ENCODE data around the gene KCNE3. TPM values are rescaled to one million over a fixed set of nuclear protein-coding genes. Genes with fewer than 3 reads are reported as not detected.

The KCNE3 gene
- total RNA-seq, 1 donor from 2014 or later, result 1.2 TPM

- H3K4me3 Mint-ChIP-seq, result no peak overlapping the region
- no peaks in the 10 kb centered on the region for H3K9me3 Mint-ChIP-seq
- H3K4me3 ChIP-seq, result no peak overlapping the region
- H3K9ac ChIP-seq, result no peak overlapping the region
- no peaks in the 10 kb centered on the region for H3K79me2 ChIP-seq (ENCODE audit: low read depth)
- DNase-seq (ENCODE audit: low spot score), result no peak
- H3K9me3 ChIP-seq (ENCODE audit: low read depth), result no peaks in the 10 kb centered on the region
- H3K27me3 Mint-ChIP-seq (ENCODE audit: insufficient read depth, low read depth), result no peaks in the 10 kb centered on the region
- TF ChIP-seq EZH2 (IDR thresholded peaks at IDR 0.05) (no peak), CTCF (IDR thresholded peaks at IDR 0.05) (no peak), EZH2phosphoT487 (IDR thresholded peaks at IDR 0.05) (no peak)
- no peaks in the 10 kb centered on the region for H4K20me1 ChIP-seq (ENCODE audit: low read depth)
- H3K4me1 ChIP-seq, result no peaks in the 10 kb centered on the region
- H3K4me1 Mint-ChIP-seq, result peaks cover 4% of the 10 kb centered on the region
- no peak overlapping the region for H3K27ac ChIP-seq
- no peak overlapping the region for H3K27ac Mint-ChIP-seq
- H3F3A ChIP-seq (ENCODE audit: low read depth), result no peaks in the 10 kb centered on the region
- H3K36me3 Mint-ChIP-seq, result no peaks in the 10 kb centered on the region
- H2AFZ ChIP-seq (replicated peaks), result no peak overlapping the region
- H3K27me3 ChIP-seq, result no peaks in the 10 kb centered on the region
- H3K36me3 ChIP-seq, result no peaks in the 10 kb centered on the region
- H3K4me2 ChIP-seq, result no peak overlapping the region
Observed at GRCh38 chr11:74480688-74481417, 13.5 kb upstream of the KCNE3 start.

- H3K9me3 ChIP-seq (ENCODE audit: low read depth), result no peaks in the 10 kb centered on the region
- H3K4me3 ChIP-seq, result no peak overlapping the region
- H3K4me1 Mint-ChIP-seq, result no peaks in the 10 kb centered on the region
- H3K36me3 ChIP-seq, result no peaks in the 10 kb centered on the region
- H2AFZ ChIP-seq (replicated peaks), result no peak overlapping the region
- DNase-seq (ENCODE audit: low spot score), result no peak
- no peaks in the 10 kb centered on the region for H3K27me3 ChIP-seq
- no peaks in the 10 kb centered on the region for H3K36me3 Mint-ChIP-seq
- no peaks in the 10 kb centered on the region for H4K20me1 ChIP-seq (ENCODE audit: low read depth)
- H3K27ac ChIP-seq, result no peak overlapping the region
- no peak for TF ChIP-seq CTCF (IDR thresholded peaks at IDR 0.05)
- H3F3A ChIP-seq (ENCODE audit: low read depth), result no peaks in the 10 kb centered on the region
- no peaks in the 10 kb centered on the region for H3K4me1 ChIP-seq
- H3K27me3 Mint-ChIP-seq (ENCODE audit: insufficient read depth, low read depth), result no peaks in the 10 kb centered on the region
- no peak overlapping the region for H3K9ac ChIP-seq
- H3K4me3 Mint-ChIP-seq, result no peak overlapping the region
- no peaks in the 10 kb centered on the region for H3K9me3 Mint-ChIP-seq
- H3K4me2 ChIP-seq, result no peak overlapping the region
- no peaks in the 10 kb centered on the region for H3K79me2 ChIP-seq (ENCODE audit: low read depth)
- H3K27ac Mint-ChIP-seq, result no peak overlapping the region
Observed at GRCh38 chr11:74479732-74480123, 12.4 kb upstream of the KCNE3 start.

- Mint-ChIP-seq H3K4me3 (no peak overlapping the region), H3K9me3 (no peaks in the 10 kb centered on the region), H3K4me1 (no peaks in the 10 kb centered on the region), H3K36me3 (no peaks in the 10 kb centered on the region), H3K27me3 (ENCODE audit: insufficient read depth, low read depth) (no peaks in the 10 kb centered on the region), H3K27ac (no peak overlapping the region)
- no peak overlapping the region for H3K27ac ChIP-seq
- no peak overlapping the region for H2AFZ ChIP-seq (replicated peaks)
- no peaks in the 10 kb centered on the region for H3K4me1 ChIP-seq
- no peaks in the 10 kb centered on the region for H3K27me3 ChIP-seq
- TF ChIP-seq EZH2 (IDR thresholded peaks at IDR 0.05) (no peak), CTCF (IDR thresholded peaks at IDR 0.05) (no peak), EZH2phosphoT487 (IDR thresholded peaks at IDR 0.05) (no peak)
- no peak overlapping the region for H3K4me3 ChIP-seq
- H3K9me3 ChIP-seq (ENCODE audit: low read depth), result no peaks in the 10 kb centered on the region
- H3K36me3 ChIP-seq, result no peaks in the 10 kb centered on the region
- H3K79me2 ChIP-seq (ENCODE audit: low read depth), result no peaks in the 10 kb centered on the region
- no peak overlapping the region for H3K4me2 ChIP-seq
- no peaks in the 10 kb centered on the region for H4K20me1 ChIP-seq (ENCODE audit: low read depth)
- no peaks in the 10 kb centered on the region for H3F3A ChIP-seq (ENCODE audit: low read depth)
- no peak overlapping the region for H3K9ac ChIP-seq
- DNase-seq (ENCODE audit: low spot score), result no peak
Observed at GRCh38 chr11:74478877-74479731, 11.8 kb upstream of the KCNE3 start.

All from neural progenitor cell (in vitro differentiated cells).